ENCODE measurements around the gene DDX41. TPM values are rescaled to one million over a fixed set of nuclear protein-coding genes. Genes with fewer than 3 reads are reported as not detected.

Gene DDX41
- total RNA-seq, 4 donors from 2014 or later, result 119 to 170 (median 145) TPM

DNA sequence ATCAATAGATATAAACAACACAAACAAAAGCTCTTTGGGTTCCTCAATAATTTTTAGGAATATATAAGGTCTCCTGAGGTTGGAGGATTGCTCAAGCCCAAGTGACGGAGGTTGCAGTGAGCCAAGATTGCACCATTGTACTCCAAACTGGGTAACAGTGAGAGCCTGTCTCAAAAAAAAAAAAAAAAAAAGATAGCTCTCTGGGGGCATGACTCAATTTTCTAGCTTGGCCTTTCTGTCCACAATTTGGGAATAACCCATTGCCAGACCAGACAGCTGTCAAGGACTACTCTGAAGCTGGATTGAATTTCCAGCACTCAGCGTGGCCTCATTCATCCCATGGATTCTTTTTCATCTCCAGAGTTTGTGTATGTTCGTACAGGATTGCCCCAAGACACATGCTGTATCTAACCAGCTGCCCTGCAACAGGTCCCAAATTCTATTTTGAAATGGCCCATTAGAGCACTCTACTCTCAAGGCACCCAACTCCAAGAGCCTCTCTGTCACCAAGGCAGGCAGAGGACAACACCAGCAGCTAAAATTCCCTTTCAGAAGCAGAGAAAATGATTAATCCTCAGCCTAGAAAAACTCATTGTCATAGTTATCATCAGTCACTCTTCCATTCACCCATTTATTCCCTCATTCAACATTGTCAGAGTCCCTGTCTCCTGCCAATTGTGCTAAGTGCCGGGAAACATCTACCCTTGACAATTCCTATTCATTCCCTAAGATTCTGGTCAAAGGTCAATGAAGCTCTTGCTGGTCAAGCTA is 28.9 kb upstream of the DDX41 start:
- H3K4me3 ChIP-seq (replicated peaks in 1 of 3), result no peak overlapping the region
- H3K4me1 ChIP-seq, result peaks cover 0 to 28% of the 10 kb centered on the region in 2 donors
- WGBS, 2 donors, result 71 to 82% methylated on average over 4 of the region's 4 CpGs
- intact Hi-C loops (cut with DNase I), result no loop called here
- no peak for TF ChIP-seq POLR2A (IDR thresholded peaks at IDR 0.05)
- TF ChIP-seq, protein P1, sequence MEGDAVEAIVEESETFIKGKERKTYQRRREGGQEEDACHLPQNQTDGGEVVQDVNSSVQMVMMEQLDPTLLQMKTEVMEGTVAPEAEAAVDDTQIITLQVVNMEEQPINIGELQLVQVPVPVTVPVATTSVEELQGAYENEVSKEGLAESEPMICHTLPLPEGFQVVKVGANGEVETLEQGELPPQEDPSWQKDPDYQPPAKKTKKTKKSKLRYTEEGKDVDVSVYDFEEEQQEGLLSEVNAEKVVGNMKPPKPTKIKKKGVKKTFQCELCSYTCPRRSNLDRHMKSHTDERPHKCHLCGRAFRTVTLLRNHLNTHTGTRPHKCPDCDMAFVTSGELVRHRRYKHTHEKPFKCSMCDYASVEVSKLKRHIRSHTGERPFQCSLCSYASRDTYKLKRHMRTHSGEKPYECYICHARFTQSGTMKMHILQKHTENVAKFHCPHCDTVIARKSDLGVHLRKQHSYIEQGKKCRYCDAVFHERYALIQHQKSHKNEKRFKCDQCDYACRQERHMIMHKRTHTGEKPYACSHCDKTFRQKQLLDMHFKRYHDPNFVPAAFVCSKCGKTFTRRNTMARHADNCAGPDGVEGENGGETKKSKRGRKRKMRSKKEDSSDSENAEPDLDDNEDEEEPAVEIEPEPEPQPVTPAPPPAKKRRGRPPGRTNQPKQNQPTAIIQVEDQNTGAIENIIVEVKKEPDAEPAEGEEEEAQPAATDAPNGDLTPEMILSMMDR (IDR thresholded peaks at IDR 0.05), result no peak
- H3K36me3 ChIP-seq, result no peaks in the 10 kb centered on the region
- H3K9me3 ChIP-seq, result no peaks in the 10 kb centered on the region
- H3K27ac ChIP-seq, result peak overlapping the region in 2 of 3 donors; percentile 61 to 67
- no peaks in the 10 kb centered on the region for H3K27me3 ChIP-seq
- peak in 1 of 2 donors; percentile 18 for DNase-seq

DNA sequence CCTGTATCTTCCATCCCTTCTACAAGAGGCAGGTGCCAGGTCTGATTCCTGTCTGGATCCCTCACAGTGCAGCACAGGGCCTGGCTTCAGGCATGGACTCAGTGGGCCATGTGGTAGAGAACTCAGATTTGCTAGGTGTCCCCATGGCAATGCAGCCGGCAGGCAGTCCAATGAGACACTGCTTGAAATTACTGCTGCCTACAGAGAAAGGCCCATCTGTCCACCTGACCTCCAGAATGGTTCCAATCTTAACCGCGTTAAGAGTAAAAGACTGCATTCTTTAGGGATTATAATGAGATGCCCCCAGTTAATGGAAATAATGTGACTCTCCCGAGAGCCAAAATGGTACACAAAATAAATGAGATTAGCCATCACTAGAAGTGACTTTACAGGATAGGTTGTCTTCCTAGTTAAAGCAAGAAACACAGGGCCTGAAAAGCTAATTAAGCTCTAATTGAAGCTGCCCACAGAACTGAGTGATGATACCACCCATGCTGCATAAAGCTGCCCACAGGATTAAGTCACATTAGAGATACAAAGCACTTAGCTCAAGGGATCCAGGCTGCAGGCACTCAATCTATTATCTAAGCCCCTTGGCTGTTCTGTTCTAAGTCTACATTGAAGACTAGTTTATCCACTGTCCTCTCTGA is 26.2 kb upstream of the DDX41 start:
- no peak for DNase-seq
- H3K4me1 ChIP-seq, result peaks cover 0 to 29% of the 10 kb centered on the region in 2 donors
- intact Hi-C loops (cut with DNase I), result no loop called here
- no peak for TF ChIP-seq POLR2A (IDR thresholded peaks at IDR 0.05)
- TF ChIP-seq, protein P1 (IDR thresholded peaks at IDR 0.05), result no peak
- H3K27me3 ChIP-seq, result no peaks in the 10 kb centered on the region
- H3K4me3 ChIP-seq (replicated peaks in 1 of 3), result no peak overlapping the region
- 87 to 90% methylated on average over 4 of the region's 4 CpGs for WGBS, 2 donors
- H3K36me3 ChIP-seq, result peaks cover 0 to 10% of the 10 kb centered on the region in 2 donors
- H3K27ac ChIP-seq, result no peak overlapping the region
- no peaks in the 10 kb centered on the region for H3K9me3 ChIP-seq

DNA sequence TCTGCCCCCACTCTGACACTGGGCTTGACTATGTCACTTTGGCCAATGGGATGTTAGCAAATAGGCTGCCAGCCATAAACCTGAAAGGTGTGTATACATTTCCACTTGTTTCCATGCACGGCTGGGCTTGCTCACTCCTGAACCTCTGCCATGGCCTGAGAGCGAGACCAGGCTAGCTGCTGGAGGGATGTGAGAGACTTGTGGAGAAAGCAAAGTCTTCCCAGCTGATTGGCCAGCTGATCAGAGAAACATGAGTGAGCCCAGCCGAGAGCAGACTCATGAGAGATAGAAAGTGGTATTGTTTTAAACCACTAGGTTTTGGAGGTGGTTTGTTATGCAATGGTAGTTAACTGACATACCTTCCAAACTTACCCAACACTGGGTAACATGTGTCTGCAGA is 23.7 kb upstream of the DDX41 start:
- TF ChIP-seq, protein P1 (IDR thresholded peaks at IDR 0.05), result no peak
- TF ChIP-seq POLR2A (IDR thresholded peaks at IDR 0.05), result no peak
- WGBS, 2 donors, result 57 to 66% methylated on average over 3 of the region's 3 CpGs
- DNase-seq, result no peak
- H3K4me3 ChIP-seq (replicated peaks in 1 of 3), result no peak overlapping the region
- no peaks in the 10 kb centered on the region for H3K27me3 ChIP-seq
- H3K27ac ChIP-seq, result no peak overlapping the region
- H3K4me1 ChIP-seq, result peaks cover 0 to 23% of the 10 kb centered on the region in 2 donors
- intact Hi-C loops (cut with DNase I), result no loop called here
- no peaks in the 10 kb centered on the region for H3K9me3 ChIP-seq
- H3K36me3 ChIP-seq, result peaks cover 10 to 22% of the 10 kb centered on the region in 2 donors

DNA sequence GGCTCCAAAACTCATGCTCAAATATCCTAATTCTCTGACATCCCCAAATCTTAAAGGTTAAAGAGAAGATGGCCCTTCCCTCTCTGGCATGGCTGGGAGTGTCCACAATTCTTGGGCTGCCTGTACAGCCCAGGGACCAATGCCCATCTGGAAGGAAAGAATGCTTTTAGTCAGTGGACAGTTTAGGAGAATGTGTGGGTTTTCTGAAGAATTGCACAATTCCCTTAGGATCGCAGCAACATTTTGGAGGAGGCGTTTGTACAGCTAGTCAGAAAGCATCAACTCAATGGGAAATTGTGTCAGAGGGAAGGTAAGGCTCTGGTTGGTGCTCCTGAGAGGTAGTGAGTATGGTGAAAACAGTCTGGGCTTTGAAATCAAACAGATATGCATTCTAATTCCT is 22.6 kb upstream of the DDX41 start:
- 76 to 92% methylated on average over 2 of the region's 2 CpGs for WGBS, 2 donors
- no peak for DNase-seq
- Histone ChIP-seq H3K4me3 (replicated peaks in 1 of 3) (no peak overlapping the region), H3K9me3 (no peaks in the 10 kb centered on the region), H3K27ac (no peak overlapping the region), H3K4me1 (peaks cover 0 to 23% of the 10 kb centered on the region in 2 donors), H3K27me3 (no peaks in the 10 kb centered on the region), H3K36me3 (peaks cover 10 to 22% of the 10 kb centered on the region in 2 donors)
- intact Hi-C loops (cut with DNase I), result no loop called here
- TF ChIP-seq, protein P1 (IDR thresholded peaks at IDR 0.05), result no peak
- TF ChIP-seq POLR2A (IDR thresholded peaks at IDR 0.05), result no peak

DNA sequence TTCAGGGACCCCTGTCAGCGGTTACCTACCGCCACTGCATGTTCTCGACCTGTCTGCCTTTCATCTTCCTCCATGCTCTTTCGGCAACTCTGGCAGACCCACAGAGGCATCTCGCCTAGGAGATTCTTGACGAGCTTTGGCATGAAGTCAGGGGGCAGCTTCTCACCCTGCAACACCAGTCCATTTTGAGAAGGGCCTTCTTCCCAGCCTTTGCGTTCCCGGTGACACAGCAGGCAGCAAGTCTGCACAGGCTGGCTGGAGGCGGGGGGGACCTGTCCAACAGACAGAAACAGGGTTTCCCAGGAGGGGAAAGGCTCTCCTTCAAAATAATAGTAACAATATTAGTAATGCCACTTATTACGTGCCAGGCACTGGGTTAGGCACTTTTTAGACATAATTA is 22.1 kb upstream of the DDX41 start:
- Histone ChIP-seq H3K9me3 (no peaks in the 10 kb centered on the region), H3K36me3 (peaks cover 10 to 22% of the 10 kb centered on the region in 2 donors), H3K27me3 (no peaks in the 10 kb centered on the region), H3K4me3 (replicated peaks in 1 of 3) (no peak overlapping the region), H3K4me1 (peaks cover 0 to 18% of the 10 kb centered on the region in 2 donors), H3K27ac (no peak overlapping the region)
- no peak for TF ChIP-seq POLR2A (IDR thresholded peaks at IDR 0.05)
- TF ChIP-seq, protein P1 (IDR thresholded peaks at IDR 0.05), result no peak
- DNase-seq, result no peak
- WGBS, 2 donors, result 95 to 96% methylated on average over 10 of the region's 10 CpGs
- intact Hi-C loops (cut with DNase I), result no loop called here
